K562 (cell line): ENCODE results near the gene CCSER1. TPM values are rescaled to one million over a fixed set of nuclear protein-coding genes. Genes with fewer than 3 reads are reported as not detected.

Experiments used
- ATAC-seq: fragments of 200-7000 bp; cut with Tn5 transposase; 3 replicates; pipeline ENCODE4 v1.9.1; 2020; ENCODE audit warnings: moderate library complexity
- BruUV-seq: library from RNA; stranded (reverse); fragments of 400-500 nt; replicated peaks from 2 replicates; lab custom pipeline; 2021; lab: Mats Ljungman, UMichigan
- CTCF ChIA-PET: fragments of 300-600 bp; formaldehyde crosslinking; extraction: SDS; loops from one replicate; lab custom pipeline; 2021; ENCODE audit warnings: low intra/inter-chr PET ratio; lab: Yijun Ruan, JAX
- POLR2A ChIA-PET: fragments of 300-600, 350-650 bp; sonication (Branson Sonifier 250); formaldehyde crosslinking; extraction: SDS; loops from one replicate; lab custom pipeline; 2021; ENCODE audit warnings: antibody characterized with exemption, inconsistent platforms; lab: Yijun Ruan, JAX
- DNase-seq, 4 experiments: peaks; one replicate each; pipeline versions ENCODE4 v3.0.0 to v3.0.0-alpha.2; 2011 to 2018; ENCODE audit warnings: low spot score in 3 of 4, mixed read lengths in 3 of 4; ENCODE audit errors: extremely low read depth in 1 of 4
- FAIRE-seq: peaks from 2 replicates; lab custom pipeline; 2011; peaks lifted over from hg19 to GRCh38; lab: Jason Lieb, UNC
- H2AFZ ChIP-seq: 2 replicates; pipeline ENCODE4 v1.6.0; 2011; ENCODE audit warnings: low read depth, low read length, control low read depth, inconsistent platforms
- H3K27ac ChIP-seq: fragments of 200-600 bp; 3 replicates; pipeline ENCODE4 v1.8.0; 2011; ENCODE audit warnings: low read depth, mild to moderate bottlenecking, control low read depth, inconsistent platforms, low read length, moderate library complexity, mixed read lengths; ENCODE audit errors: extremely low read depth
- H3K27me3 ChIP-seq, 2 experiments: fragments of 300-600 bp in 1 of 2; 2 replicates in 1 of 2; 3 replicates in 1 of 2; pipeline versions ENCODE4 v1.6.0 to v1.8.0; 2011; ENCODE audit warnings: inconsistent platforms in 2 of 2, low read length in 2 of 2, mild to moderate bottlenecking in 1 of 2, mixed read lengths in 1 of 2, moderate library complexity in 1 of 2; ENCODE audit not compliant: control insufficient read depth in 2 of 2, insufficient read depth in 2 of 2
- H3K36me3 ChIP-seq: fragments of 300-600 bp; 3 replicates; pipeline ENCODE4 v1.8.0; 2011; ENCODE audit warnings: mild to moderate bottlenecking, low read length, inconsistent platforms; ENCODE audit not compliant: control insufficient read depth, insufficient read depth
- H3K4me1 ChIP-seq, 2 experiments: fragments of 200-600 bp in 1 of 2; replicated peaks in 1 of 2; 2 replicates in 1 of 2; 3 replicates in 1 of 2; pipeline versions ENCODE4 v1.5.1 to v1.8.0; 2011; ENCODE audit warnings: inconsistent platforms in 2 of 2, low read length in 2 of 2, mild to moderate bottlenecking in 1 of 2, mixed read lengths in 1 of 2, moderate library complexity in 1 of 2; ENCODE audit not compliant: control insufficient read depth in 2 of 2, insufficient read depth in 2 of 2
- H3K4me2 ChIP-seq: 2 replicates; pipeline ENCODE4 v1.6.1; 2011; ENCODE audit warnings: low read length, control low read depth, inconsistent platforms, mixed read lengths; ENCODE audit not compliant: insufficient read depth
- H3K4me3 ChIP-seq: fragments of 200-600 bp; sonication (generic), shearing (Covaris generic); 2 replicates; pipeline ENCODE4 v1.5.1; 2016; ENCODE audit warnings: control low read depth, inconsistent platforms
- H3K79me2 ChIP-seq: fragments of 200-600 bp; 3 replicates; pipeline ENCODE4 v1.8.0; 2011; ENCODE audit warnings: low read length, inconsistent platforms; ENCODE audit not compliant: control insufficient read depth, insufficient read depth
- H3K9ac ChIP-seq, 2 experiments: 2 replicates each; pipeline versions ENCODE4 v1.6.0 to v1.6.1; 2011; ENCODE audit warnings: low read depth in 2 of 2, low read length in 2 of 2, control low read depth in 1 of 2, inconsistent platforms in 1 of 2, mild to moderate bottlenecking in 1 of 2, mixed read lengths in 1 of 2; ENCODE audit not compliant: insufficient read depth in 1 of 2
- H3K9me1 ChIP-seq: one replicate; pipeline ENCODE4 v1.6.0; 2011; ENCODE audit warnings: inconsistent platforms, mild to moderate bottlenecking, low read length, moderate library complexity; ENCODE audit not compliant: control insufficient read depth, insufficient read depth
- H3K9me3 ChIP-seq: replicated peaks from 2 replicates; pipeline ENCODE4 v1.5.1; 2011; ENCODE audit warnings: low read depth, low read length, inconsistent platforms; ENCODE audit not compliant: control insufficient read depth, insufficient read depth
- H4K20me1 ChIP-seq: replicated peaks from 2 replicates; pipeline ENCODE4 v1.6.1; 2011; ENCODE audit warnings: low read length, inconsistent platforms, mixed read lengths; ENCODE audit not compliant: control insufficient read depth, insufficient read depth
- CBX2 ChIP-seq: fragments of 200-600 bp; sonication (generic); IDR thresholded peaks from one replicate; pipeline ENCODE4 v1.6.1; 2012; ENCODE audit warnings: mild to moderate bottlenecking, low read length, inconsistent platforms; ENCODE audit not compliant: insufficient read depth, poor library complexity, severe bottlenecking
- KLF6 ChIP-seq: fragments of 250-450 bp; sonication (Bioruptor Pico); IDR thresholded peaks from 2 replicates; pipeline ENCODE4 v1.4.0; 2020; ENCODE audit warnings: mild to moderate bottlenecking, moderate library complexity, borderline replicate concordance
- MIER1 ChIP-seq: fragments of 450-650 bp; IDR thresholded peaks from 2 replicates; pipeline ENCODE4 v1.6.1; 2016; ENCODE audit warnings: antibody characterized with exemption, mild to moderate bottlenecking, low read depth
- TAF15 ChIP-seq: fragments of 200-400 bp; formaldehyde crosslinking; IDR thresholded peaks from 2 replicates; pipeline ENCODE4 v1.6.1; 2017; ENCODE audit warnings: mild to moderate bottlenecking, low read depth, low read length, moderate library complexity
- TSHZ1 ChIP-seq: fragments of 250-450 bp; sonication (Bioruptor Pico); IDR thresholded peaks from 2 replicates; pipeline ENCODE4 v1.4.0; 2020; ENCODE audit warnings: mild to moderate bottlenecking, moderate library complexity
- WGBS: fragments of 100-300 bp; shearing (Covaris generic); methylation state at CpG from one replicate; pipeline ENCODE4 v1.1.6; 2016; ENCODE audit warnings: low coverage, mixed read lengths; ENCODE audit not compliant: insufficient coverage; ENCODE audit errors: missing lambda C conversion rate; 5-methylcytosine and 5-hydroxymethylcytosine counted together
- in situ Hi-C: fragments of 300-500 bp; cut with MboI; formaldehyde crosslinking; loops from 4 replicates; pipeline ENCODE4 v1.15.0; 2018; ENCODE audit warnings: inconsistent platforms, mixed read lengths
- intact Hi-C: fragments of 100-400 bp; cut with micrococcal nuclease; formaldehyde crosslinking; loops from 2 replicates; pipeline ENCODE4 v1.14.2; 2022
- polyA plus RNA-seq, 8 experiments: library from polyadenylated mRNA; depleted of rRNA in 4 of 8; stranded (reverse) in 5 of 8; unstranded in 3 of 8; fragments of >200 nt; fragmentation: Nextera tagmentation in 2 of 8; fragmentation: Illumina TruSeq in 1 of 8; extraction: Ambion mirVana in 2 of 8; extraction: Trizol in 1 of 8; gene quantifications; 2 replicates each; pipeline versions ENCODE4 v1.2.1 to v1.2.3, GENCODE V29; 2011 to 2014; ENCODE audit warnings: inconsistent platforms in 1 of 8, missing spikeins in 1 of 8
- total RNA-seq, 7 experiments: library from RNA; depleted of rRNA in 6 of 7; stranded (reverse); fragments of >200 nt in 6 of 7; fragmentation: Illumina TruSeq in 2 of 7; extraction: Trizol in 2 of 7; gene quantifications; 2 replicates each; pipeline versions ENCODE4 v1.2.1 to v1.2.3, GENCODE V29; 2011 to 2021; ENCODE audit warnings: low replicate concordance in 1 of 7
- TF ChIP-seq, protein P1 (sequence below): IDR thresholded peaks from 3 replicates; pipeline ENCODE4 v1.6.1; 2011; ENCODE audit warnings: borderline replicate concordance, mild to moderate bottlenecking; ENCODE audit not compliant: insufficient read length, insufficient read depth
- TF ChIP-seq, protein P2 (sequence below), 2 experiments: fragments of 450-650 bp; formaldehyde crosslinking in 1 of 2; IDR thresholded peaks; 2 replicates each; pipeline versions ENCODE4 v1.4.0 to v1.6.1; 2014 to 2020; ENCODE audit warnings: mild to moderate bottlenecking in 2 of 2, borderline replicate concordance in 1 of 2, low read depth in 1 of 2

CCSER1 gene
- total and polyA plus RNA-seq, 9 of the 15 experiments (the other 6 are each of a cell fraction or from before 2014, with no cell fraction given) = not detected

GRCh38 chr4:90546114-90546513 lies 418.9 kb downstream of the CCSER1 start (continued):
- no peak for TF ChIP-seq TSHZ1 (CRISPR knock-in tag)
- no peak for TF ChIP-seq KLF6 (CRISPR knock-in tag)
- no peak for TF ChIP-seq TAF15

DNA sequence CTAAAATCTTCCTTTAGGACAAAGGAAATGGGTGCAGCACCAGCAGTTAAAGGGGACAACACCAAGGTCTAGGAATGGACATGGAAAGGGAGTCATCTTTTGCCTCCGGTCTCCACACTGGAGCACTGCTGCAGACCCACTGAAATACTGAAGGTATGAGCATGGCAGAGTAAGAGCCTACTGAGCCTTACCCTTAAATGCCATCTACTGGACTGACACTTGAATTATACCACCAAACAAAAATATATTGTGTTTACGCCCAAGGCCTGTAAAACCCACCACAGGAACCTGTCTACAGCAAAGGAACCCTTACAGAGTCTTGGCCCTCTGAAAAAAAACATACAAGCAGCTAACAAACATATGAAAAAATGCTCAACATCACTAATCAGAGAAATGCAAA lies 443.4 kb downstream of the CCSER1 start:
- Histone ChIP-seq H2AFZ (no peak overlapping the region), H3K9me3 (no peaks in the 10 kb centered on the region), H3K4me2 (no peak overlapping the region), H3K27ac (no peak overlapping the region), H4K20me1 (no peaks in the 10 kb centered on the region), H3K9me1 (no peaks in the 10 kb centered on the region), H3K27me3 (no peaks in the 10 kb centered on the region), H3K36me3 (no peaks in the 10 kb centered on the region), H3K4me1 (no peaks in the 10 kb centered on the region), H3K79me2 (no peaks in the 10 kb centered on the region), H3K9ac (no peak overlapping the region), H3K4me3 (no peak overlapping the region)
- ChIA-PET POLR2A (no interaction called here), CTCF (no interaction called here)
- intact Hi-C loops = no loop called here
- FAIRE-seq (no peak), ATAC-seq (no peak), DNase-seq (no peak)
- in situ Hi-C loops = no loop called here
- no TSS peak for BruUV-seq
- 4% methylated on average over 2 of the region's 2 CpGs for WGBS
- no peak for TF ChIP-seq CBX2
- no peak for TF ChIP-seq TAF15
- TF ChIP-seq, protein P1, sequence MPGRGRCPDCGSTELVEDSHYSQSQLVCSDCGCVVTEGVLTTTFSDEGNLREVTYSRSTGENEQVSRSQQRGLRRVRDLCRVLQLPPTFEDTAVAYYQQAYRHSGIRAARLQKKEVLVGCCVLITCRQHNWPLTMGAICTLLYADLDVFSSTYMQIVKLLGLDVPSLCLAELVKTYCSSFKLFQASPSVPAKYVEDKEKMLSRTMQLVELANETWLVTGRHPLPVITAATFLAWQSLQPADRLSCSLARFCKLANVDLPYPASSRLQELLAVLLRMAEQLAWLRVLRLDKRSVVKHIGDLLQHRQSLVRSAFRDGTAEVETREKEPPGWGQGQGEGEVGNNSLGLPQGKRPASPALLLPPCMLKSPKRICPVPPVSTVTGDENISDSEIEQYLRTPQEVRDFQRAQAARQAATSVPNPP = no peak
- TF ChIP-seq, protein P2, sequence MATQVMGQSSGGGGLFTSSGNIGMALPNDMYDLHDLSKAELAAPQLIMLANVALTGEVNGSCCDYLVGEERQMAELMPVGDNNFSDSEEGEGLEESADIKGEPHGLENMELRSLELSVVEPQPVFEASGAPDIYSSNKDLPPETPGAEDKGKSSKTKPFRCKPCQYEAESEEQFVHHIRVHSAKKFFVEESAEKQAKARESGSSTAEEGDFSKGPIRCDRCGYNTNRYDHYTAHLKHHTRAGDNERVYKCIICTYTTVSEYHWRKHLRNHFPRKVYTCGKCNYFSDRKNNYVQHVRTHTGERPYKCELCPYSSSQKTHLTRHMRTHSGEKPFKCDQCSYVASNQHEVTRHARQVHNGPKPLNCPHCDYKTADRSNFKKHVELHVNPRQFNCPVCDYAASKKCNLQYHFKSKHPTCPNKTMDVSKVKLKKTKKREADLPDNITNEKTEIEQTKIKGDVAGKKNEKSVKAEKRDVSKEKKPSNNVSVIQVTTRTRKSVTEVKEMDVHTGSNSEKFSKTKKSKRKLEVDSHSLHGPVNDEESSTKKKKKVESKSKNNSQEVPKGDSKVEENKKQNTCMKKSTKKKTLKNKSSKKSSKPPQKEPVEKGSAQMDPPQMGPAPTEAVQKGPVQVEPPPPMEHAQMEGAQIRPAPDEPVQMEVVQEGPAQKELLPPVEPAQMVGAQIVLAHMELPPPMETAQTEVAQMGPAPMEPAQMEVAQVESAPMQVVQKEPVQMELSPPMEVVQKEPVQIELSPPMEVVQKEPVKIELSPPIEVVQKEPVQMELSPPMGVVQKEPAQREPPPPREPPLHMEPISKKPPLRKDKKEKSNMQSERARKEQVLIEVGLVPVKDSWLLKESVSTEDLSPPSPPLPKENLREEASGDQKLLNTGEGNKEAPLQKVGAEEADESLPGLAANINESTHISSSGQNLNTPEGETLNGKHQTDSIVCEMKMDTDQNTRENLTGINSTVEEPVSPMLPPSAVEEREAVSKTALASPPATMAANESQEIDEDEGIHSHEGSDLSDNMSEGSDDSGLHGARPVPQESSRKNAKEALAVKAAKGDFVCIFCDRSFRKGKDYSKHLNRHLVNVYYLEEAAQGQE (IDR thresholded peaks at IDR 0.05; ENCODE audit: borderline replicate concordance) = no peak
- TF ChIP-seq, protein P2 (CRISPR knock-in tag; IDR thresholded peaks at IDR 0.05; ENCODE audit: low read depth) = no peak
- no peak for TF ChIP-seq MIER1
